IPS-18c (cell line): ENCODE results near the gene FOXP1.

ENCODE experiments used
- H3K4me3 ChIP-seq: 2 replicates; pipeline ENCODE4 v1.7.0; 2013; ENCODE audit warnings: low read depth, mild to moderate bottlenecking, low read length, moderate library complexity; ENCODE audit not compliant: insufficient read depth
- H3K9me3 ChIP-seq: one replicate; pipeline ENCODE4 v1.6.1; 2013; ENCODE audit warnings: mild to moderate bottlenecking, low read length, moderate library complexity; ENCODE audit not compliant: control insufficient read depth, insufficient read depth

The FOXP1 gene

DNA sequence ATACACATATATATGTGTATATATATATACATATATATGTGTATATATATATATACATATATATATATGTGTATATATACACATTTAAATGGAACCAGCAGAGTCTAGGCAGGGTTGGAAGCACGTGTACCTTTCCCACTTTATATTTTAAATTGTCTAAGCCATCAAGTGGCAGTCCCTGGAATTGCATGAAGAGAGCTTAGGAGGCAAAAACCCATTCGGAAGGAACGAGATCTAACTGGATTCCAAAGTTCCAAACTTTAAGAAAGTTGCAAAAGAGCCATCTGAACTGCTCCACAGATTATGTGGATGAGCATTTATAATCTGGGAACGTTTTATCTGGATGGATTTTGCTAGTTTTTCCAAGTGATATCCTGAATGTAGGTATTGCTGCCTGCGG, 186.5 kb downstream of the FOXP1 start:
- H3K4me3 ChIP-seq: no peak overlapping the region
- no peaks in the 10 kb centered on the region for H3K9me3 ChIP-seq

DNA sequence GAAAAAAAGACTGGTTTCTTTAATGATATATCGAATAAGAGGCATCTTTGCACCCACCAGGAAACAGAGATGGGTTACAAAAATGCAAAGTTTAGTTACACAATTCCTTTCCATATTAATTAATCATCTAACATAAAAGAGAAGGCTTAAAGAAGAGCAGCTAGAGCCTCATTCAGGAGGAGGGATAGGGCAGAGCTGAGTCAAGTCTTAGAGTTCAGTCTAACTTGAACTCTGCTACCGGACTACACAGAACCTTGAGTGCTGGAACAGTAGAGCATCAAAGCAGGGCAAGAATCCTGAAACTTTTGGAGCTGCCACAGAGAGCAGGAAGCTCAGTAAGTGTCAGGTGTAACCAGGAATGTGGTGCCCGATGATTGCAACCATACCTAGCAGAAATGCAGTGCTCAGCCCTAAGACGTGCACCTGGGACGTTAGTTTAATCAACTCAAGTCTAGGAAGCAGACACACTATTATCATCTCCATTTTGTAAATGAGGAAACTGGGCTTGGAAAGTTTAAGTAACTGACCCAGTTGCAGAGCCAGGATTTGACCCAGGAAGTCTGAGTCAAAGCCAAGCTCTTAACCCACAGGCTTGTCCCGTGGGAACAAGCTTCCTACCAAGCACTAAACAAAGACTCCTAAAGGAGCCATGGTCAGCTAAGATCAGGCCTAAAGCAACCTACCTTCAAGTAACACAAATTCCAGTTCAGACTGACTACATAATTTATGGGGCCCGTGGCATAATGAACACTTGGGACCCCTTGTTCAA, 187.4 kb downstream of the FOXP1 start:
- Histone ChIP-seq H3K9me3 (no peaks in the 10 kb centered on the region), H3K4me3 (no peak overlapping the region)

- no peak overlapping the region for H3K4me3 ChIP-seq
- H3K9me3 ChIP-seq: no peaks in the 10 kb centered on the region
Measured at GRCh38 chr3:71395470-71395869, 188.1 kb downstream of the FOXP1 start.

- no peak overlapping the region for H3K4me3 ChIP-seq
- H3K9me3 ChIP-seq: no peaks in the 10 kb centered on the region
Measured at GRCh38 chr3:71393745-71394144, 189.8 kb downstream of the FOXP1 start.

GRCh38 chr3:71393093-71393492, 190.4 kb downstream of the FOXP1 start:
- no peaks in the 10 kb centered on the region for H3K9me3 ChIP-seq
- no peak overlapping the region for H3K4me3 ChIP-seq

GRCh38 chr3:71392251-71392650, 191.3 kb downstream of the FOXP1 start:
- H3K9me3 ChIP-seq: no peaks in the 10 kb centered on the region
- no peak overlapping the region for H3K4me3 ChIP-seq

- Histone ChIP-seq H3K9me3 (no peaks in the 10 kb centered on the region), H3K4me3 (no peak overlapping the region)
Measured at GRCh38 chr3:71391361-71391760, 192.2 kb downstream of the FOXP1 start.

GRCh38 chr3:71389911-71390573, 193.5 kb downstream of the FOXP1 start:
- Histone ChIP-seq H3K4me3 (no peak overlapping the region), H3K9me3 (no peaks in the 10 kb centered on the region)

DNA sequence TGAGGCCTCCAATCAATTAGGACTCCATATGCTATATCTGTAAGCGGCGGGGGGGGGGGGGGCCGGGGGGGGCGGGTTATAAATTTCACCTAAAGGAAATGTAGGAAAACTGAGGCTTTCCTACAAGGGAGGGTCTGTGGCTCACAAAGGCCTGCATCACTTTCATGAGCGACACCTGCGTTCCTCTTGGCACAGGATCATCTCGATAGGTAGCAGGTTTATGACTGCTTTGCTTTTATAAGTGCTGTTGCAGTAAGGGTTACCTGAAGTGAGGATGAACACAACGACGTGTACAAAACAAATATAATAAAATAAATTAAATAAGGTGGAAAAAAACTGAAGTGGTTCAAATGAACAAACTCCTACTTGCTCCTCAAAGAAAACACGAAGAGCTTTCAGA, 194.3 kb downstream of the FOXP1 start:
- no peaks in the 10 kb centered on the region for H3K9me3 ChIP-seq
- H3K4me3 ChIP-seq: no peak overlapping the region

GRCh38 chr3:71388535-71389120, 194.9 kb downstream of the FOXP1 start:
- H3K4me3 ChIP-seq: no peak overlapping the region
- H3K9me3 ChIP-seq: no peaks in the 10 kb centered on the region

- Histone ChIP-seq H3K4me3 (no peak overlapping the region), H3K9me3 (no peaks in the 10 kb centered on the region)
Measured at GRCh38 chr3:71387586-71387985, 195.9 kb downstream of the FOXP1 start.

DNA sequence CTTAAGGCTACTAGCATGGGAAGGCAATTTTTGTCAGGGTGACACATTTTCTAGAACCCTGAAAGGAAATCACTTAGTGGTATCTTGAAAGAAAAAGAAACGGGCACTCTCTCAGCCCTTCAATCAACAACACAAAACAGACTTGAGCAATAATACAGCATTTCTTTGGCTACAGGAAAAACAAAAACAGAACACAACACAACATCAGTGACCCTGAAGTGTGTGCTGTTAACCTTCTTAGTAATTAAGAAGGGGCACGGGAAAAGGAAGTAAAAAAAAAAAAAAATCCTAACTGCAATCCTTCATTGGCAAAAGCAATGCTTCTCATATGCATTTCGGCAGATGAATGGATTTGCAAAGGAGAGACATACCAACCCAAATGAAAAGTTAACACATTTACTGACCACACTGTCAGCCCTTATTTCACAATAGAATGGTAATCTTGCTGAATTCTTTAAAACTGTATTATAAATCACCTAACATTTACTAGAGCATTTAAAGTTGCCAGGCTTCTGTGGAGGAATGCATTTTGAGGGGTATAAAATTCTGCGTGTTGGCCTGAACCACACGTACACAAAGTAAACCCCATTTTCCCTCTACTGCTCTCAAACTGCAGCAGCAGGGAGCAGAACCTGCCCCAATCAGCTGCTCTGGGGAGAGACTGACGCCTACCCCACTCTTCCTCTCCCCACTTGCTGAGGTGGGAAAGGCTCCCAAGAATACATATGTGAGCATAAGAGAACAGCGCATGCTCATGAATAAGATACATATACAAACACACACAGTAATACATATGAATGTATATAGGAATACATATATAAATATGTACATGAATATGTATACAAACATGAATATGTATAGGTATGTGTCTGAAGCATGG, 198.5 kb downstream of the FOXP1 start:
- Histone ChIP-seq H3K4me3 (no peak overlapping the region), H3K9me3 (no peaks in the 10 kb centered on the region)

GRCh38 chr3:71384388-71384787, 199.1 kb downstream of the FOXP1 start:
- no peaks in the 10 kb centered on the region for H3K9me3 ChIP-seq
- H3K4me3 ChIP-seq: no peak overlapping the region

GRCh38 chr3:71380096-71380495, 203.4 kb downstream of the FOXP1 start:
- no peak overlapping the region for H3K4me3 ChIP-seq
- no peaks in the 10 kb centered on the region for H3K9me3 ChIP-seq

- Histone ChIP-seq H3K9me3 (no peaks in the 10 kb centered on the region), H3K4me3 (no peak overlapping the region)
Measured at GRCh38 chr3:71378509-71378908, 205.0 kb downstream of the FOXP1 start.

DNA sequence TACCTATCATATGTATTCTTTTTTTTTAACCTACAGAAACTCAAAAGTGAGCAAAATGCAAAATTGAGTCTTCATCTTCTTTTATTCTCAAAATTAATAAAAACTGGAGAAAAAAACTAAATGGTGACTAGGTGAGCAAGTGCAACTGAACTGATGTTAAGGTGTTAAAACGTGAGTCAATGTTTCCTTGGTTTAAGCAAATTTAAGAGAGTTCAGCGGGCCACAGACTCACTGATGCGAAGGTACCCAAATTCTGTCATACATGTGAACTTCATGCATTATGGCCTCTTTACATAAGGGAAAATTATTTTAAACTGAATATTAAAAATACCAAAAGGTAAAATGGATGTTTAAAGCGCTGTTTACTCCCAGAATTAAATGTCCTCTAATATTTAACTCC, 206.6 kb downstream of the FOXP1 start:
- no peak overlapping the region for H3K4me3 ChIP-seq
- H3K9me3 ChIP-seq: no peaks in the 10 kb centered on the region

- no peaks in the 10 kb centered on the region for H3K9me3 ChIP-seq
- H3K4me3 ChIP-seq: no peak overlapping the region
Measured at GRCh38 chr3:71376503-71376902, 207.0 kb downstream of the FOXP1 start.
